HuH-7.5 (cell line): ENCODE results near the gene KMT2C.

Source experiments
- DNase-seq: peaks from one replicate; pipeline ENCODE4 v3.0.0; 2011; ENCODE audit warnings: low spot score

Gene KMT2C

DNA sequence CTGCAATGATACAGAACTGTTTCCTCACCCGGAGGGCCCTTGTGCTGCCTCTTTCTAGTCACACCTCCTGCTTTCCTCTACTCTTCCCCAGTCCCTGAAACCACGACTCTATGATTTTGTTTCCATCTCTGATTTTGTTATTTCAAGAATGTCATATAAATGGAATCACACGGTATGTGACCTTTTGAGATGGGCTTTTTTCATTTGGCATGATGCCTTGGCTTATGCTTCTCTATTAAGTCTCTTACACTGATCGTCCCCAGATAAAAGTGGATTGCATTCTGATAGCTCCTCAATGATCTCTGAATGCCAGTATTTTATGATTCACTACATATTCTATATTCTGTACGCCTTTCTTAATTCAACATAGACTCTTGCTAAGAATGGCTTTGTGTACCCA, 332.1 kb downstream of the KMT2C start:
- no peak for DNase-seq

GRCh38 chr7:152103066-152103465, 332.7 kb downstream of the KMT2C start:
- DNase-seq: no peak

GRCh38 chr7:152097330-152097729, 338.5 kb downstream of the KMT2C start:
- DNase-seq: no peak

DNA sequence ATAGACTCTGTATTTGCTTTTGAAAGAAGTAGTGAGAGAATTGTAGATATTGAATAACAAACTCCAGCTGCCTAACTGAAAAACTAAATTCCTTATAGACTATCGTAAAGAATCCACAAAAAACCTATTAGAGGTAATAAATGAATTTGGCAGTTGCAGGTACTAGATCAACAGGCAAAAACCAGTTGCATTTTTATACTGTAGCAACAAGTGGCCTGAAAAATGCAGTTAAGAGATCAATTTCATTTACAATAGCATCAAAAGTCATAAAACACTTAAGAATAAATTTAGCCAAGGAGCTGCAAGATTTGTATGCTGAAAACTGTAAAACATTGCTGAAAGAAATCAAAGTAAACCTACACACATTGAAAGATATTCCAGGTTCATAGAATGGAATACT, 340.0 kb downstream of the KMT2C start:
- DNase-seq: no peak

DNA sequence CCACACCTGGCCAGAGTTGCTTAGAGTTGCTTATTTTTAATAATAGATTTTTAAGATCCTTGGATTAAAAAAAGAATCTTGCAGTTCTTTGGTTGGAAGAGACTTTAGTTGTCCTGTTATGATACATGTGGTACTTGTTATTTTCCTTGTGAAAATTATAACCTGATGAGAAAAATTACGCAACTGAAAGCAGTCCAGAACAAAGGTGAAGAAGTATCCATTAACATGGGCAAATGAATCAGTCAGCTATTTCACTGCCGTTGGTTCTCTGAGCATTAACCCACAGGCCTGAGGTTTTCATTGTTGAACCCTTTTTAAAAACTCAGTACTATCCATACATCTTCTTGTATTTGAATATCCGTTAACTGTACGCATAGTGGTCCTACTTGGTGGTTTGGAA, 342.1 kb downstream of the KMT2C start:
- no peak for DNase-seq

GRCh38 chr7:152090747-152091146, 345.1 kb downstream of the KMT2C start:
- DNase-seq: no peak

DNA sequence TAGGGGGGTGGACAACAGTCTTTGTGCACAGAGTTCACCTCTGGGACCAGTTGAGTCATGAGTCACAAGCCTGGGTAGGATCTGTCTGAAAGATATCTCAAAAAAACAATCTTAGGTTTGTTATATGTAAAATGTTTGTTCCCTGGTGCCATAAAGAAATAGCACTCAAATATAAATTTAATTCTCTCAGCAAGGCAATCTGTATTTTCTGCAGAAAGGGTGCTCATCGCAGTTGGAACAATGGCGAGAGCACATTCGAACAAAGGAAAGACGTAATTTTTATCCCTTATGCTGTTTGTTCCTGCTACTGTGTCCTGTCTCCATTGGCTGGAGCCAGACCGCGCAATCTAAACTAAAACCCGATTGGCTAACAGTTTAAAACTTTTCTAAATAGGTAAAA, 346.6 kb downstream of the KMT2C start:
- DNase-seq: no peak

GRCh38 chr7:152086513-152086912, 349.3 kb downstream of the KMT2C start:
- DNase-seq: no peak

- DNase-seq: no peak
Observed at GRCh38 chr7:152085131-152085530, 350.7 kb downstream of the KMT2C start.
